Common myeloid progenitor, CD34-positive (primary cell): ENCODE data around the gene ZGPAT.

Experiments
- CTCF ChIA-PET: fragments of 350-600 bp; sonication (Branson Sonifier 250); formaldehyde crosslinking; loops from one replicate; lab custom pipeline; 2021; ENCODE audit warnings: antibody characterized with exemption; lab: Charles Lee
- POLR2A ChIA-PET: fragments of 350-600 bp; sonication (Branson Sonifier 250); formaldehyde crosslinking; loops from one replicate; lab custom pipeline; 2021; ENCODE audit warnings: antibody characterized with exemption; lab: Charles Lee
- DNase-seq, 3 donors: peaks; one replicate each; pipeline versions ENCODE4 v3.0.0 to v3.0.0-alpha.2; 2013
- H3K27ac ChIP-seq, 2 experiments: 1 replicate in 1 of 2; 2 replicates in 1 of 2; pipeline ENCODE4 v1.7.0; 2013; ENCODE audit warnings: inconsistent platforms in 2 of 2, low read length in 2 of 2, mild to moderate bottlenecking in 2 of 2, low read depth in 1 of 2, moderate library complexity in 1 of 2; ENCODE audit not compliant: severe bottlenecking in 2 of 2, insufficient read depth in 1 of 2, poor library complexity in 1 of 2
- H3K27me3 ChIP-seq, 5 experiments: replicated peaks in 2 of 5; 1 replicate in 3 of 5; 2 replicates in 2 of 5; pipeline versions ENCODE4 v1.6.1 to v1.7.0; 2013; ENCODE audit warnings: low read length in 4 of 5, mild to moderate bottlenecking in 2 of 5, moderate library complexity in 2 of 5, inconsistent platforms in 1 of 5; ENCODE audit not compliant: insufficient read depth in 5 of 5, control insufficient read depth in 4 of 5
- H3K36me3 ChIP-seq, 4 experiments: 1 replicate in 2 of 4; 2 replicates in 2 of 4; pipeline versions ENCODE4 v1.6.1 to v1.7.0; 2013; ENCODE audit warnings: low read length in 3 of 4, control low read depth in 1 of 4, mild to moderate bottlenecking in 1 of 4; ENCODE audit not compliant: control insufficient read depth in 4 of 4, insufficient read depth in 4 of 4
- H3K4me1 ChIP-seq, 4 experiments: 1 replicate in 3 of 4; 2 replicates in 1 of 4; pipeline versions ENCODE4 v1.6.1 to v1.7.1; 2013; ENCODE audit warnings: low read length in 3 of 4, mild to moderate bottlenecking in 3 of 4, control low read depth in 1 of 4, inconsistent platforms in 1 of 4, moderate library complexity in 1 of 4; ENCODE audit not compliant: control insufficient read depth in 4 of 4, insufficient read depth in 4 of 4; ENCODE audit errors: control extremely low read depth in 1 of 4
- H3K4me3 ChIP-seq, 7 experiments: 1 replicate in 4 of 7; 2 replicates in 3 of 7; pipeline versions ENCODE4 v1.5.1 to v1.7.0; 2013; ENCODE audit warnings: mild to moderate bottlenecking in 7 of 7, low read length in 6 of 7, moderate library complexity in 6 of 7, inconsistent platforms in 2 of 7, low read depth in 2 of 7, control low read depth in 1 of 7; ENCODE audit not compliant: insufficient read depth in 4 of 7, control insufficient read depth in 1 of 7; ENCODE audit errors: extremely low read depth in 1 of 7
- H3K9me3 ChIP-seq, 5 experiments: 1 replicate in 4 of 5; 2 replicates in 1 of 5; pipeline versions ENCODE4 v1.6.1 to v1.7.1; 2013; ENCODE audit warnings: low read length in 4 of 5, mild to moderate bottlenecking in 2 of 5, inconsistent platforms in 1 of 5, low read depth in 1 of 5, moderate library complexity in 1 of 5; ENCODE audit not compliant: control insufficient read depth in 4 of 5, insufficient read depth in 2 of 5; ENCODE audit errors: control extremely low read depth in 1 of 5
- WGBS: methylation state at CpG from one replicate; pipeline ENCODE4 v1.1.5; 2013; ENCODE audit not compliant: insufficient coverage; 5-methylcytosine and 5-hydroxymethylcytosine counted together

ZGPAT gene

DNA sequence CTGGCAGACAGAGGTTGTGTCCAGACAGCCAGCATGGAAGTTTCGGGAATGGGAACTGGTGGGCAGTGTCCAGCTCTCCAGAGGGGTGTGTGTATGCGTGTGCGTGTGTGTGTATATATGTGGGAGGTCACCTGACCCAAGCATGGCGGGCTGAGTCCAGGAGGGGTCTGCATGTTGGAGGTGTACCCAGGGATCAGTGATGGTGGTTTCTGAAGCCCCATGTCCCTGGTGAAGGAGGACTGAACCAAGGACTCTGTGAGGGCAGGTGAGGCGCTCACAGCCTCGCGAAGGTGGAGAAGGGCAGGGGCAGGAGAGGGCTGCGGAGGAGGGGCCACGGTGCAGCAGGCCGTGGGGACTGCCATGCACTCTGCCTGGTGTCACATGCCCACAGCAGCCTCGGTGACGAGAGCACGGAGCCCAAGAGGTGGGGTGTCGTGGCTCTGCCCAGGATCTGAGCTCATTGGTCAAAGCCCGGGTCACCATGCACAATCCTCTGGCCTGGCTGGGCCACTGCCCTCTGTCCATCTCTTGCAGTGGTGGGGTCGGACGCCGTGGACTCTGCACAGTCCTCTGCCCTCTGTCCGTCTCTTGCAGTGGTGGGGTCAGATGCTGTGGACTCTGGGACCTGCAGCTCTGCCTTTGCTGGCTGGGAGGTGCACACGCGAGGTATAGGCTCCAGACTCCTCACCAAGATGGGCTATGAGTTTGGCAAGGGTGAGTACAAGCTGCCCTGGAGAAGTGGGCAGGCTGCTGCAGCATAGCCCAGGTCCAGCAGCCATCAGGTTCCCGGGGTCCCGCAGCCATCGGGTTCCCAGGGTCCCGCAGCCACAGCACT, 26.5 kb downstream of the ZGPAT start:
- H3K27me3 ChIP-seq = peaks cover 0 to 5% (median 0%) of the 10 kb centered on the region in 5 experiments
- no peak overlapping the region for H3K27ac ChIP-seq
- POLR2A ChIA-PET = no interaction called here
- no peaks in the 10 kb centered on the region for H3K9me3 ChIP-seq
- H3K4me1 ChIP-seq = peaks cover 0 to 51% (median 34%) of the 10 kb centered on the region in 4 experiments
- 93% methylated on average over 23 of the region's 25 CpGs for WGBS
- CTCF ChIA-PET = interaction anchor here (0.9 to 1.1 kb wide), 3 partner anchors 11 to 41 kb away, joined by 3 to 4 read pairs (median 4); no protein-coding TSS in a partner anchor
- DNase-seq = no peak
- no peak overlapping the region for H3K4me3 ChIP-seq
- peaks cover 2 to 41% (median 20%) of the 10 kb centered on the region in 4 experiments for H3K36me3 ChIP-seq

DNA sequence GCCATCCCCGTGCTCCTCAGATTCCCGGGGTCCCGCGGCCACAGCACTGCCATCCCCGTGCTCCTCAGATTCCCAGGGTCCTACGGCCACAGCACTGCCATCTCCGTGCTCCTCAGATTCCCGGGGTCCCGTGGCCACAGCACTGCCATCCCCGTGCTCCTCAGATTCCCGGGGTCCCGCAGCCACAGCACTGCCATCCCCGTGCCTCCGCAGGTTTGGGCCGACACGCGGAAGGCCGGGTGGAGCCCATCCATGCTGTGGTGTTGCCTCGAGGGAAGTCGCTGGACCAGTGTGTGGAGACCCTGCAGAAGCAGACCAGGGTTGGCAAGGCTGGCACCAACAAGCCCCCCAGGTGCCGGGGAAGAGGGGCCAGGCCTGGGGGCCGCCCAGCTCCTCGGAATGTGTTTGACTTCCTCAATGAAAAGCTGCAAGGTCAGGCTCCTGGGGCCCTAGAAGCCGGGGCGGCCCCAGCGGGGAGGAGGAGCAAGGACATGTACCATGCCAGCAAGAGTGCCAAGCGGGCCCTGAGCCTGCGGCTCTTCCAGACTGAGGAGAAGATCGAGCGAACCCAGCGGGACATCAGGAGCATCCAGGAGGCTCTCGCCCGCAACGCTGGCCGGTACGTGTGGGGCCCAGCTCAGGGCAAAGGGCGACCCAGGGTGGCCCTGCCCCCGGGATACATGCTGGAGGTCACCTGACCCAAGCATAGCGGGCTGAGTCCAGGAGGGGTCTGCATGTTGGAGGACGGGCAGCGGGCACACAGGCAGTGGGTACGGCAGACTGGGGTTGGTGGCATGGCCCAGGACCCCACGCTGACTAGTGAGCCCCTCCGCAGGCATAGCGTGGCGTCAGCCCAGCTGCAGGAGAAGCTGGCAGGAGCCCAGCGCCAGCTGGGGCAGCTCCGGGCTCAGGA, 27.4 kb downstream of the ZGPAT start:
- Histone ChIP-seq H3K4me1 (peaks cover 0 to 47% (median 34%) of the 10 kb centered on the region in 4 experiments), H3K27me3 (peaks cover 0 to 5% (median 0%) of the 10 kb centered on the region in 5 experiments), H3K36me3 (peaks cover 2 to 34% (median 20%) of the 10 kb centered on the region in 4 experiments), H3K9me3 (no peaks in the 10 kb centered on the region), H3K4me3 (no peak overlapping the region), H3K27ac (no peak overlapping the region)
- ChIA-PET POLR2A (no interaction called here), CTCF (interaction anchor here (0.7 to 1.0 kb wide), 3 partner anchors 27 to 74 kb away, joined by 3 to 5 read pairs (median 4); partner anchors contain the start of genes ARFRP1 and ZGPAT)
- WGBS = 96% methylated on average over 48 of the region's 48 CpGs
- DNase-seq = no peak

DNA sequence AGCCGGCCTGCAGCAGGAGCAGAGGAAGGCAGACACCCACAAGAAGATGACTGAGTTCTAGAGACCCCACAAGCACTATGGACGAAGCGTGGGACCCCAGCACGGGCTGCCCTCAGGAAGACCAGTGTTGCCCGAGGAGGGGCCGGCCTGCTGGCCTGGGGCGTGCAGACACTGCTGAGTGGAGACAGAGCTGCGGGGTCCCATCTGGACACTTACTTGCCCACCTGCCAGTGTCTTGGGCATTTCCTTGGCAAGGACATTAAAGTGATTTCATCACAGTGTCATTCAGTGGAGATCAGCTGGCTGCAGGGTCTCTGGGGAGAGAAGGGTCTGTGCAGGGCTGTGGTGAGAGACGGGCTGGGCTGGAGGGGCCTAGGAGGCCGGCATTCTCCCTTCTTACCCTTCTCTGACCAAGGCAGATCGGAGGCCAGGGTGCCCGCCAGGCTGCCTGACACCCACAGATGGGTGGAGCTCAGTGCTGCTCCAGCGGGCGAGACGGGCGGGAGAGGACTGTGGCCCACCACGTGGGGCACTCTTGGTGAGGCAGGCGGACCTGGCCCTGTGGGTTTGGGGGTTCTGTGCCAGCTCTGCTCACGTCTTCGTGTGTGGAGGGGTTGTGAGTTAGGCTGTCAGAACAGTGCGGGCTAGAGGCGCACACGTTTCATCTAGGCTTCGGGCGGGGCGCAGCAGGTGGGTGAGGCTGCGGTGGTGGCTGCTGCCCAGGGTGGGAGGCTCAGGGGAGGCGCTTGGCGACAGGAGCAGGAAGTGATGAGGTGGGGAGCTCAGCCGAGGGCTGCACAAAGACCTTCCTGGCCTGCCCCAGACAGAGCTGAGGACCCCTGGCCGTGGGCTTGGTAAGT, 28.2 kb downstream of the ZGPAT start, which contains the start of gene LIME1:
Gene LIME1 (plus strand): TSS at position 806 of the 860 bp plus-strand sequence. CDS start 886 bp downstream, outside the sequence.
- 80% methylated on average over 26 of the region's 31 CpGs for WGBS
- no peak within 1 kb of the TSS for H3K27ac ChIP-seq
- peaks cover 2 to 33% (median 20%) of the 10 kb centered on the region in 4 experiments for H3K36me3 ChIP-seq
- peaks cover 0 to 49% (median 36%) of the 10 kb centered on the region in 4 experiments for H3K4me1 ChIP-seq
- no peaks in the 10 kb centered on the region for H3K9me3 ChIP-seq
- POLR2A ChIA-PET = no interaction called here
- CTCF ChIA-PET = interaction anchor here (0.7 to 1.3 kb wide), 4 partner anchors 15 to 245 kb away, joined by 3 to 5 read pairs (median 3); partner anchors contain the start of genes ARFRP1, PRPF6 and ZGPAT
- peaks cover 0 to 5% (median 0%) of the 10 kb centered on the region in 5 experiments for H3K27me3 ChIP-seq
- DNase-seq = peak; percentile 36 to 60 (median 48)
- H3K4me3 ChIP-seq = peak within 1 kb of the TSS in 5 of 7 experiments; percentile 32 to 74 (median 52)

DNA sequence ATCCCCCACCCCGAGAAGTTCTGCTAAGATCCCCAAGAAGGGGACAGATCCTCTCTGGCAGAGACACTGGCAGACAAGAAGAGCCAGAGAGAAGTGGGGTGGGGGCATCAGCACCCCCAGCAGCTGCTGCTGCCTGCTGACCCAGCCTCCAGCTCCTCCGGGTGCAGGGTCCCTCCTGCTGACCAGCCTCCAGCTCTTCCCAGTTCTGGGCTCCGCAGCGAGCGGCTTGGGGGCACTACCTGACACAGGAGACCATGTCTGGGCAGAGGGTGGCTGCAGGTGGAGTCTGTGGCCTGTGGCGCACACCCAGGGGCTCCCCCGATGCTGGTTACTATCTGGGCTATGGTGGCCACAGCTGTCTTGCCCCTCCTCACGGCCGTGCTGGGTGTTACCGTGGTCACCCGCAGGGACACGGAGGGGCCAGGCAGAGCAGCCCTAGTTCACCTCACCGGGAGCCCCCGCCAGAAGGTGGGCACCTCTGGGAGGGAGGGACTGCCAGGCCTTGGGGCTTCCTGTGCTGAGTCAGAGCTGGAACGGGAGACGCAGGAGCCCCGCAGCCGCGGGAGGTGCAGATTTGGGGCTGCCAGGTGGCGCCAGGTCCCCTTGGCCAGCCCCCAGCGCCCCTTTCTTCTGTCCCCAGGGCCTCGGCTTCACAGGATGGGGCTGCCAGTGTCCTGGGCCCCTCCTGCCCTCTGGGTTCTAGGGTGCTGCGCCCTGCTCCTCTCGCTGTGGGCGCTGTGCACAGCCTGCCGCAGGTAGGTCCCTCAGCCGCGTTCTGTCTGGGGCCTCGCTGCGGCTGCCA, 29.3 kb downstream of the ZGPAT start:
- Histone ChIP-seq H3K36me3 (peaks cover 2 to 33% (median 21%) of the 10 kb centered on the region in 4 experiments), H3K27me3 (peaks cover 0 to 5% (median 0%) of the 10 kb centered on the region in 5 experiments), H3K27ac (no peak overlapping the region), H3K4me3 (peak overlapping the region in 5 of 7 experiments; percentile 32 to 74 (median 52)), H3K9me3 (no peaks in the 10 kb centered on the region), H3K4me1 (peaks cover 0 to 51% (median 42%) of the 10 kb centered on the region in 4 experiments)
- DNase-seq = peak in 2 of 3 donors; percentile 47 to 63
- WGBS = 14% methylated on average over 29 of the region's 30 CpGs
- ChIA-PET POLR2A (no interaction called here), CTCF (interaction anchor here (0.6 to 1.3 kb wide), 4 partner anchors 16 to 244 kb away, joined by 3 to 4 read pairs (median 3); partner anchors contain the start of gene PRPF6)

DNA sequence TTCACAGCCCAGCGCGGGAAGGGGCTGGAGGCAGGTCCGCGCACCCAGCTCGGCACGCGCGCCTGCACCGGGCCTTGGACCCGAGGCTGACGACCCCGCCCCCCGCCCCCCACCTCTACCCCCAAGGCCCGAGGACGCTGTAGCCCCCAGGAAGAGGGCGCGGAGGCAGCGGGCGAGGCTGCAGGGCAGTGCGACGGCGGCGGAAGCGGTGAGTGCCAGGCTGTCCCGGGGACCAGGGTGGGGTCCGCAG, 29.8 kb downstream of the ZGPAT start:
- CTCF ChIA-PET = interaction anchor here (0.6 to 1.0 kb wide), 2 partner anchors 27 to 168 kb away, joined by 3 to 4 read pairs; no protein-coding TSS in a partner anchor
- Histone ChIP-seq H3K4me3 (peak overlapping the region in 4 of 7 experiments; percentile 32 to 74 (median 54)), H3K36me3 (peaks cover 2 to 36% (median 23%) of the 10 kb centered on the region in 4 experiments), H3K27me3 (peaks cover 0 to 5% (median 0%) of the 10 kb centered on the region in 5 experiments), H3K9me3 (no peaks in the 10 kb centered on the region), H3K4me1 (peaks cover 0 to 51% (median 42%) of the 10 kb centered on the region in 4 experiments), H3K27ac (no peak overlapping the region)
- no peak for DNase-seq
- POLR2A ChIA-PET = no interaction called here
- WGBS = under 1% methylated on average over 15 of the region's 26 CpGs
